Fibroblast of lung (primary cell): ENCODE results near the gene PACRG. TPM values are rescaled to one million over a fixed set of nuclear protein-coding genes. Genes with fewer than 3 reads are reported as not detected.

Source experiments
- DNase-seq, 2 donors: peaks; one replicate each; pipeline versions ENCODE4 v3.0.0 to v3.0.0-alpha.2; 2010; ENCODE audit warnings: low read depth in 2 of 2
- H2AFZ ChIP-seq: 2 replicates; pipeline ENCODE4 v1.5.1; 2012; ENCODE audit warnings: low read length, control low read depth, inconsistent platforms
- H3K27ac ChIP-seq: 2 replicates; pipeline ENCODE4 v1.5.1; 2011; ENCODE audit warnings: low read length, control low read depth; ENCODE audit not compliant: insufficient read depth
- H3K27me3 ChIP-seq: 2 replicates; pipeline ENCODE4 v1.5.1; 2011; ENCODE audit warnings: mild to moderate bottlenecking, low read length; ENCODE audit not compliant: control insufficient read depth, insufficient read depth
- H3K36me3 ChIP-seq: 2 replicates; pipeline ENCODE4 v1.5.1; 2011; ENCODE audit warnings: low read length; ENCODE audit not compliant: control insufficient read depth, insufficient read depth
- H3K4me1 ChIP-seq: 2 replicates; pipeline ENCODE4 v1.5.1; 2011; ENCODE audit warnings: low read length; ENCODE audit not compliant: control insufficient read depth, insufficient read depth; ENCODE audit errors: extremely low read depth
- H3K4me2 ChIP-seq: 2 replicates; pipeline ENCODE4 v1.5.1; 2011; ENCODE audit warnings: low read length, control low read depth; ENCODE audit not compliant: insufficient read depth; ENCODE audit errors: extremely low read depth
- H3K4me3 ChIP-seq, 4 experiments: fragments of 200-600 bp in 1 of 4; sonication (generic) in 1 of 4; replicated peaks in 1 of 4; 2 replicates each; pipeline ENCODE4 v1.5.1; 2011 to 2016; ENCODE audit warnings: low read length in 4 of 4, low read depth in 3 of 4, mild to moderate bottlenecking in 3 of 4, control low read depth in 2 of 4, inconsistent platforms in 1 of 4, mixed read lengths in 1 of 4; ENCODE audit not compliant: insufficient read depth in 1 of 4; ENCODE audit errors: control extremely low read depth in 1 of 4
- H3K79me2 ChIP-seq: 2 replicates; pipeline ENCODE4 v1.5.1; 2012; ENCODE audit warnings: mild to moderate bottlenecking, low read length, inconsistent platforms; ENCODE audit not compliant: control insufficient read depth, insufficient read depth
- H3K9ac ChIP-seq: 2 replicates; pipeline ENCODE4 v1.5.1; 2011; ENCODE audit warnings: mild to moderate bottlenecking, low read length, control low read depth; ENCODE audit not compliant: insufficient read depth
- H3K9me3 ChIP-seq: 2 replicates; pipeline ENCODE4 v1.5.1; 2012; ENCODE audit warnings: low read depth, low read length; ENCODE audit not compliant: control insufficient read depth, insufficient read depth
- H4K20me1 ChIP-seq: 2 replicates; pipeline ENCODE4 v1.5.1; 2011; ENCODE audit warnings: low read length; ENCODE audit not compliant: control insufficient read depth, insufficient read depth; ENCODE audit errors: extremely low read depth
- CTCF ChIP-seq, 2 donors: IDR thresholded peaks in 1 of 2; conservative IDR thresholded peaks in 1 of 2; 1 replicate in 1 of 2; 2 replicates in 1 of 2; pipeline ENCODE4 v1.5.1; 2011 to 2012; ENCODE audit warnings: low read length in 2 of 2, control low read depth in 1 of 2, inconsistent platforms in 1 of 2, low read depth in 1 of 2, mild to moderate bottlenecking in 1 of 2
- EZH2 ChIP-seq: IDR thresholded peaks from 2 replicates; pipeline ENCODE4 v1.5.1; 2012; ENCODE audit warnings: low read length, control low read depth, mild to moderate bottlenecking; ENCODE audit errors: missing control alignments
- polyA plus RNA-seq, 2 donors: library from polyadenylated mRNA; depleted of rRNA in 1 of 2; stranded (reverse) in 1 of 2; unstranded in 1 of 2; fragments of >200 nt; gene quantifications; 2 replicates each; pipeline ENCODE4 v1.2.1, GENCODE V29; 2011 to 2012; ENCODE audit warnings: missing spikeins in 1 of 2
- total RNA-seq: library from RNA; depleted of rRNA; stranded (reverse); fragments of >200 nt; gene quantifications from 2 replicates; pipeline ENCODE4 v1.2.1, GENCODE V29; 2014

PACRG gene
- total and polyA plus RNA-seq, 2 donors (not counting 1 experiment from before 2014, with no cell fraction given), result 0.30 to 0.66 TPM

DNA sequence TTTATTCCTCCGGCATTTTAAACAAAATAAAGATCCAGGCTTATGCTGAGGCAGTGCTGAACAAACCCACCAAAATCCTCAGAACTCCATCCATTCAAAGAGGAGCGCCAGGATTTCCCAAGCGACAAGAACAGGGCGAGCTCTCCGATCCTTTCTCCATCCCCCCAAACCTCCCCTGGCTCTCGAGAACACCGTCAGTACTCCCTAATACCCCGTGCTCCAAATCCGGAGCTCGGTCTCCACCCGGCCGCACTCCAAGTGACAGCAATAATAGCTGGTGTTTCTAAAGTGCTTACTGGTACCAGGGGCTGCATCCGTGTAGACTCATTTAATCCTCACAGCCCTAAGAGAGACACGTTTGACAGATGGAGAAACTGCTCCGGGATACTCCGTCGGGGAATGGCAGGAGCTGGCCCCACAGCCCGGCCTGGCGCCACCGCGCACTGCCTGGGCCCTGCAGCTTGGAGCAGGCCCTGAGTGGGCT lies 409.7 kb downstream of the PACRG start:
- no peaks in the 10 kb centered on the region for H4K20me1 ChIP-seq
- H3K9me3 ChIP-seq, result no peaks in the 10 kb centered on the region
- H3K27me3 ChIP-seq, result no peaks in the 10 kb centered on the region
- no peak overlapping the region for H3K9ac ChIP-seq
- no peak overlapping the region for H3K4me2 ChIP-seq
- H3K79me2 ChIP-seq, result no peaks in the 10 kb centered on the region
- no peak overlapping the region for H2AFZ ChIP-seq
- H3K4me3 ChIP-seq, result no peak overlapping the region
- TF ChIP-seq EZH2, result no peak
- TF ChIP-seq CTCF (conservative IDR thresholded peaks at IDR 0.05 in 1 of 2, IDR thresholded peaks at IDR 0.05 in 1 of 2; ENCODE audit: low read depth in 1 of 2, low read length in 2 of 2), result no peak
- no peaks in the 10 kb centered on the region for H3K36me3 ChIP-seq
- H3K27ac ChIP-seq, result no peak overlapping the region
- DNase-seq, result no peak
- no peaks in the 10 kb centered on the region for H3K4me1 ChIP-seq

DNA sequence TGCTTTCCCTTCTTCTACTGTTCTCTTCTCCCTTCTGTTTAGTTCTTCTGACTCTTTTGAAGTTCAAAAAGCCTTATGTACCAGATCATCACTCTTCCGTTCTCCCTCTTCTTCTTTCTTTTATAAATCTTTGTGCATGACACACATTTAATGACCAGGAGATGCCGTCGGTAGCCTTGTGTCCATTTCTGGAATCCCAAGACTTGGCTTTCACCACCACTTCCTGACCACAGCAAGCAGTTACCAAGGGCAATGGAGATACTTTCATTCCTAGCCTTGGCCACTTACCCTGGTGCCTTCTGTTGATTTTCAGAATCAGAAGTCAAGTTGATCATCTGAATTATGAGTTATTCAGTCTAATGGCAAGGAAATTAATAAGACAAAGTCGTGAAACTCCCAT lies 418.3 kb downstream of the PACRG start:
- Histone ChIP-seq H3K27ac (no peak overlapping the region), H4K20me1 (no peaks in the 10 kb centered on the region), H3K36me3 (no peaks in the 10 kb centered on the region), H2AFZ (no peak overlapping the region), H3K4me1 (no peaks in the 10 kb centered on the region), H3K4me3 (no peak overlapping the region), H3K9ac (no peak overlapping the region), H3K27me3 (no peaks in the 10 kb centered on the region), H3K4me2 (no peak overlapping the region), H3K9me3 (no peaks in the 10 kb centered on the region), H3K79me2 (no peaks in the 10 kb centered on the region)
- DNase-seq, result peak in 1 of 2 donors; percentile 64
- TF ChIP-seq EZH2, result no peak
- no peak for TF ChIP-seq CTCF (conservative IDR thresholded peaks at IDR 0.05 in 1 of 2, IDR thresholded peaks at IDR 0.05 in 1 of 2; ENCODE audit: low read depth in 1 of 2, low read length in 2 of 2)

GRCh38 chr6:163147994-163148393 lies 420.2 kb downstream of the PACRG start:
- no peaks in the 10 kb centered on the region for H3K4me1 ChIP-seq
- no peak for DNase-seq
- no peak overlapping the region for H3K9ac ChIP-seq
- H4K20me1 ChIP-seq, result no peaks in the 10 kb centered on the region
- TF ChIP-seq CTCF (conservative IDR thresholded peaks at IDR 0.05 in 1 of 2, IDR thresholded peaks at IDR 0.05 in 1 of 2; ENCODE audit: low read depth in 1 of 2, low read length in 2 of 2) (no peak), EZH2 (no peak)
- no peaks in the 10 kb centered on the region for H3K36me3 ChIP-seq
- H3K9me3 ChIP-seq, result no peaks in the 10 kb centered on the region
- H3K79me2 ChIP-seq, result no peaks in the 10 kb centered on the region
- H3K27me3 ChIP-seq, result no peaks in the 10 kb centered on the region
- no peak overlapping the region for H3K4me2 ChIP-seq
- H3K27ac ChIP-seq, result no peak overlapping the region
- H3K4me3 ChIP-seq, result no peak overlapping the region
- no peak overlapping the region for H2AFZ ChIP-seq
